D721Med (cell line): ENCODE data around the gene CCNL2.
"Not testable (repeated sequence)": the region's sequence is repeated elsewhere in the genome, so short reads cannot be mapped to it uniquely, and the experiment has no call there.

ENCODE experiments used
- DNase-seq: peaks from one replicate; pipeline ENCODE4 v3.0.0; 2011; ENCODE audit warnings: low spot score; ENCODE audit not compliant: insufficient read length
- FAIRE-seq: peaks from 2 replicates; lab custom pipeline; 2011; peaks lifted over from hg19 to GRCh38; lab: Jason Lieb, UNC
- CTCF ChIP-seq: IDR thresholded peaks from 2 replicates; pipeline ENCODE4 v1.5.1; 2012; ENCODE audit warnings: mild to moderate bottlenecking, control low read depth; ENCODE audit not compliant: insufficient read depth; ENCODE audit errors: missing control alignments

CCNL2 gene

GRCh38 chr1:1373815-1374588 is 25.1 kb downstream of the CCNL2 start:
- TF ChIP-seq CTCF = no peak
- no peak for DNase-seq

GRCh38 chr1:1373051-1373814 is 25.9 kb downstream of the CCNL2 start:
- DNase-seq = no peak
- TF ChIP-seq CTCF = no peak
- FAIRE-seq = no peak

More at GRCh38 chr1:1373815-1374588, 25.1 kb downstream of the CCNL2 start:
- no peak for FAIRE-seq

- no peak for DNase-seq
- peak; percentile 63 for TF ChIP-seq CTCF
- FAIRE-seq = no peak
Observed at GRCh38 chr1:1371746-1372711, 27.1 kb downstream of the CCNL2 start.

GRCh38 chr1:1371364-1371745 is 27.8 kb downstream of the CCNL2 start:
- DNase-seq = no peak
- no peak for FAIRE-seq
- no peak for TF ChIP-seq CTCF

GRCh38 chr1:1370771-1371300 is 28.3 kb downstream of the CCNL2 start:
- no peak for DNase-seq
- TF ChIP-seq CTCF = no peak
- no peak for FAIRE-seq

GRCh38 chr1:1370094-1370493 is 29.0 kb downstream of the CCNL2 start:
- not testable (repeated sequence) for DNase-seq

GRCh38 chr1:1367315-1367714 is 31.8 kb downstream of the CCNL2 start:
- FAIRE-seq (no peak), DNase-seq (no peak)
- TF ChIP-seq CTCF = no peak

More at GRCh38 chr1:1370094-1370493, 29.0 kb downstream of the CCNL2 start:
- not testable (repeated sequence) for FAIRE-seq
